Astrocyte (in vitro differentiated cells and primary cell): ENCODE data around the gene ZBTB7A. TPM values are rescaled to one million over a fixed set of nuclear protein-coding genes. Genes with fewer than 3 reads are reported as not detected.

ENCODE experiments used
- DNase-seq: peaks from one replicate; pipeline ENCODE4 v3.0.0-alpha.2; 2010; ENCODE audit warnings: low read depth
- FAIRE-seq: peaks from 2 replicates; lab custom pipeline; 2011; peaks lifted over from hg19 to GRCh38; lab: Jason Lieb, UNC
- H2AFZ ChIP-seq: 2 replicates; pipeline ENCODE4 v1.6.0; 2012; ENCODE audit warnings: low read depth, low read length, inconsistent platforms
- H3K27ac ChIP-seq: 2 replicates; pipeline ENCODE4 v1.5.1; 2011; ENCODE audit warnings: low read depth, low read length, inconsistent platforms
- H3K27me3 ChIP-seq: 2 replicates; pipeline ENCODE4 v1.6.0; 2011; ENCODE audit warnings: low read length, inconsistent platforms; ENCODE audit not compliant: insufficient read depth
- H3K36me3 ChIP-seq: 2 replicates; pipeline ENCODE4 v1.5.1; 2011; ENCODE audit warnings: low read length, inconsistent platforms; ENCODE audit not compliant: insufficient read depth
- H3K4me1 ChIP-seq: 2 replicates; pipeline ENCODE4 v1.5.1; 2011; ENCODE audit warnings: low read length, inconsistent platforms; ENCODE audit not compliant: insufficient read depth
- H3K4me2 ChIP-seq: 2 replicates; pipeline ENCODE4 v1.6.0; 2012; ENCODE audit warnings: low read length, inconsistent platforms
- H3K4me3 ChIP-seq: 2 replicates; pipeline ENCODE4 v1.5.1; 2011; ENCODE audit warnings: low read depth, mild to moderate bottlenecking, low read length, inconsistent platforms; ENCODE audit not compliant: insufficient read depth
- H3K79me2 ChIP-seq: 2 replicates; pipeline ENCODE4 v1.6.0; 2012; ENCODE audit warnings: mild to moderate bottlenecking, low read length, inconsistent platforms; ENCODE audit not compliant: insufficient read depth
- H3K9ac ChIP-seq: 2 replicates; pipeline ENCODE4 v1.6.0; 2012; ENCODE audit warnings: mild to moderate bottlenecking, low read length, inconsistent platforms
- H3K9me3 ChIP-seq: 2 replicates; pipeline ENCODE4 v1.5.1; 2012; ENCODE audit warnings: low read depth, mild to moderate bottlenecking, low read length, inconsistent platforms; ENCODE audit not compliant: insufficient read depth
- H4K20me1 ChIP-seq: 2 replicates; pipeline ENCODE4 v1.6.0; 2012; ENCODE audit warnings: low read length, inconsistent platforms; ENCODE audit not compliant: insufficient read depth
- H3K27ac Mint-ChIP-seq: one replicate; pipeline ENCODE4 v1.8.0; 2021; ENCODE audit warnings: mild to moderate bottlenecking, mixed read lengths; ENCODE audit not compliant: unreplicated experiment
- H3K27me3 Mint-ChIP-seq: one replicate; pipeline ENCODE4 v1.8.0; 2021; ENCODE audit warnings: low read depth, mixed read lengths; ENCODE audit not compliant: unreplicated experiment
- H3K36me3 Mint-ChIP-seq: one replicate; pipeline ENCODE4 v1.8.0; 2021; ENCODE audit warnings: low read depth, mixed read lengths; ENCODE audit not compliant: unreplicated experiment
- H3K4me1 Mint-ChIP-seq: one replicate; pipeline ENCODE4 v1.8.0; 2021; ENCODE audit warnings: low read depth, mixed read lengths; ENCODE audit not compliant: unreplicated experiment
- H3K4me3 Mint-ChIP-seq: one replicate; pipeline ENCODE4 v1.8.0; 2021; ENCODE audit warnings: mild to moderate bottlenecking, moderate library complexity, mixed read lengths; ENCODE audit not compliant: unreplicated experiment
- H3K9me3 Mint-ChIP-seq: one replicate; pipeline ENCODE4 v1.8.0; 2021; ENCODE audit warnings: mild to moderate bottlenecking, mixed read lengths; ENCODE audit not compliant: unreplicated experiment
- CTCF ChIP-seq: IDR thresholded peaks from 2 replicates; pipeline ENCODE4 v1.5.1; 2011; ENCODE audit warnings: low read depth, mild to moderate bottlenecking, inconsistent platforms, low read length, moderate library complexity; ENCODE audit not compliant: insufficient read depth
- EZH2 ChIP-seq: IDR thresholded peaks from 2 replicates; pipeline ENCODE4 v1.6.1; 2012; ENCODE audit warnings: mild to moderate bottlenecking, low read length, inconsistent platforms; ENCODE audit not compliant: insufficient read depth
- total RNA-seq: library from RNA; stranded (reverse); gene quantifications from 2 replicates; pipeline ENCODE4 v1.2.1, GENCODE V29; 2021

The ZBTB7A gene
- total RNA-seq, 1 donor from 2014 or later = 24.3 TPM

GRCh38 chr19:4100647-4101495, 34.2 kb upstream of the ZBTB7A start:
- Mint-ChIP-seq H3K9me3 (no peaks in the 10 kb centered on the region), H3K27ac (no peak overlapping the region), H3K36me3 (peaks cover 6% of the 10 kb centered on the region), H3K4me3 (peak overlapping the region; percentile 40), H3K4me1 (peaks cover 12% of the 10 kb centered on the region), H3K27me3 (no peaks in the 10 kb centered on the region)
- H3K27me3 ChIP-seq = no peaks in the 10 kb centered on the region
- no peak for FAIRE-seq
- peaks cover 7% of the 10 kb centered on the region for H3K36me3 ChIP-seq
- H2AFZ ChIP-seq = no peak overlapping the region
- TF ChIP-seq EZH2 = no peak
- no peak for TF ChIP-seq CTCF
- DNase-seq = no peak
- H3K9ac ChIP-seq = no peak overlapping the region
- no peak overlapping the region for H3K4me2 ChIP-seq
- H3K4me3 ChIP-seq = no peak overlapping the region
- H4K20me1 ChIP-seq = peaks cover 14% of the 10 kb centered on the region
- no peaks in the 10 kb centered on the region for H3K9me3 ChIP-seq
- H3K27ac ChIP-seq = no peak overlapping the region
- no peaks in the 10 kb centered on the region for H3K79me2 ChIP-seq
- H3K4me1 ChIP-seq = peaks cover 18% of the 10 kb centered on the region

GRCh38 chr19:4099041-4099764, 32.5 kb upstream of the ZBTB7A start:
- no peak for TF ChIP-seq EZH2
- no peak for TF ChIP-seq CTCF
- Mint-ChIP-seq H3K9me3 (no peaks in the 10 kb centered on the region), H3K4me1 (peaks cover 2% of the 10 kb centered on the region), H3K36me3 (peaks cover 6% of the 10 kb centered on the region), H3K27ac (no peak overlapping the region), H3K27me3 (no peaks in the 10 kb centered on the region), H3K4me3 (no peak overlapping the region)
- no peak for DNase-seq
- Histone ChIP-seq H3K9ac (no peak overlapping the region), H3K4me3 (no peak overlapping the region), H3K27me3 (no peaks in the 10 kb centered on the region), H4K20me1 (peaks cover 1% of the 10 kb centered on the region), H2AFZ (no peak overlapping the region), H3K4me2 (no peak overlapping the region), H3K27ac (no peak overlapping the region), H3K36me3 (peaks cover 7% of the 10 kb centered on the region), H3K79me2 (no peaks in the 10 kb centered on the region), H3K4me1 (peaks cover 2% of the 10 kb centered on the region), H3K9me3 (no peaks in the 10 kb centered on the region)
- FAIRE-seq = no peak
